CD4-positive, alpha-beta memory T cell (primary cell): ENCODE data around the gene USP27X. TPM values are rescaled to one million over a fixed set of nuclear protein-coding genes. Genes with fewer than 3 reads are reported as not detected.

ENCODE experiments used
- CTCF ChIA-PET: fragments of 350-600 bp; sonication (Branson Sonifier 250); formaldehyde crosslinking; loops from one replicate; lab custom pipeline; 2021; ENCODE audit warnings: inconsistent platforms; ENCODE audit not compliant: partially characterized antibody; lab: Charles Lee
- POLR2A ChIA-PET: fragments of 350-600 bp; sonication (Branson Sonifier 250); formaldehyde crosslinking; loops from one replicate; lab custom pipeline; 2021; ENCODE audit not compliant: partially characterized antibody; lab: Charles Lee
- DNase-seq, 5 donors: peaks; one replicate each; pipeline versions ENCODE4 v3.0.0 to v3.0.0-alpha.2; 2020 to 2022; ENCODE audit warnings: mixed read lengths in 1 of 5
- H3K27ac ChIP-seq: one replicate; pipeline ENCODE4 v1.7.0; 2013; ENCODE audit warnings: low read depth, low read length
- H3K27me3 ChIP-seq: 2 replicates; pipeline ENCODE4 v1.7.0; 2013; ENCODE audit warnings: mild to moderate bottlenecking, low read length, moderate library complexity; ENCODE audit not compliant: insufficient read depth
- H3K36me3 ChIP-seq: 2 replicates; pipeline ENCODE4 v1.7.0; 2013; ENCODE audit warnings: mild to moderate bottlenecking, low read length, moderate library complexity; ENCODE audit not compliant: insufficient read depth
- H3K4me1 ChIP-seq: 2 replicates; pipeline ENCODE4 v1.7.0; 2013; ENCODE audit warnings: mild to moderate bottlenecking, low read length, moderate library complexity; ENCODE audit not compliant: insufficient read depth
- H3K4me3 ChIP-seq, 2 donors: one replicate each; pipeline ENCODE4 v1.7.0; 2013; ENCODE audit warnings: low read length in 2 of 2, mild to moderate bottlenecking in 1 of 2
- H3K9me3 ChIP-seq, 2 donors: one replicate each; pipeline ENCODE4 v1.7.0; 2013; ENCODE audit warnings: low read length in 2 of 2, control low read depth in 1 of 2; ENCODE audit not compliant: control insufficient read depth in 1 of 2
- H3K27ac Mint-ChIP-seq, 7 donors: one replicate each; pipeline ENCODE4 v1.8.0; 2020 to 2021; ENCODE audit warnings: mixed read lengths in 7 of 7, mild to moderate bottlenecking in 6 of 7, inconsistent platforms in 3 of 7, moderate library complexity in 3 of 7
- H3K27me3 Mint-ChIP-seq, 2 donors: one replicate each; pipeline ENCODE4 v1.8.0; 2020 to 2021; ENCODE audit warnings: mixed read lengths in 2 of 2
- H3K36me3 Mint-ChIP-seq, 2 donors: one replicate each; pipeline ENCODE4 v1.8.0; 2020 to 2021; ENCODE audit warnings: mixed read lengths in 2 of 2, inconsistent platforms in 1 of 2, mild to moderate bottlenecking in 1 of 2
- H3K4me1 Mint-ChIP-seq, 4 donors: one replicate each; pipeline ENCODE4 v1.8.0; 2020 to 2021; ENCODE audit warnings: mixed read lengths in 4 of 4, mild to moderate bottlenecking in 1 of 4
- H3K4me3 Mint-ChIP-seq, 8 donors: one replicate each; pipeline ENCODE4 v1.8.0; 2020 to 2021; ENCODE audit warnings: mixed read lengths in 8 of 8, mild to moderate bottlenecking in 7 of 8, moderate library complexity in 6 of 8, inconsistent platforms in 3 of 8
- H3K9me3 Mint-ChIP-seq, 8 donors: one replicate each; pipeline ENCODE4 v1.8.0; 2020 to 2021; ENCODE audit warnings: mixed read lengths in 8 of 8, mild to moderate bottlenecking in 5 of 8, inconsistent platforms in 3 of 8, moderate library complexity in 1 of 8
- intact Hi-C: fragments of 100-400 bp; cut with micrococcal nuclease; formaldehyde crosslinking; loops from one replicate; pipeline ENCODE4 v1.15.1; 2023
- polyA plus RNA-seq, 2 donors: library from polyadenylated mRNA; unstranded; fragments of 300-500 nt; fragmentation: Illumina TruSeq; gene quantifications; one replicate each; pipeline ENCODE4 v1.2.3, GENCODE V29; 2021
- total RNA-seq, 2 experiments: library from RNA; stranded (reverse); gene quantifications; one replicate each; pipeline ENCODE4 v1.2.3, GENCODE V29; 2021

USP27X gene
- total and polyA plus RNA-seq, 4 experiments from 2014 or later = 0.07 to 7.5 (median 4.4) TPM

GRCh38 chrX:49868739-49869138 lies 10.5 kb upstream of the USP27X start:
- POLR2A ChIA-PET = no interaction called here
- Histone ChIP-seq H3K4me3 (no peak overlapping the region), H3K36me3 (no peaks in the 10 kb centered on the region), H3K27ac (no peak overlapping the region), H3K4me1 (no peaks in the 10 kb centered on the region), H3K9me3 (no peaks in the 10 kb centered on the region), H3K27me3 (no peaks in the 10 kb centered on the region)
- intact Hi-C loops = no loop called here
- H3K36me3 Mint-ChIP-seq = no peaks in the 10 kb centered on the region
- DNase-seq = no peak
- H3K27me3 Mint-ChIP-seq = peaks cover 2 to 9% of the 10 kb centered on the region in 2 donors
- H3K27ac Mint-ChIP-seq = no peak overlapping the region
- no peaks in the 10 kb centered on the region for H3K4me1 Mint-ChIP-seq
- no peak overlapping the region for H3K4me3 Mint-ChIP-seq
- CTCF ChIA-PET = no interaction called here
- no peaks in the 10 kb centered on the region for H3K9me3 Mint-ChIP-seq

GRCh38 chrX:49876750-49877149 lies 2.5 kb upstream of the USP27X start:
- Mint-ChIP-seq H3K27me3 (peaks cover 0 to 2% of the 10 kb centered on the region in 2 donors), H3K36me3 (peaks cover 0 to 2% of the 10 kb centered on the region in 2 donors), H3K4me3 (peak overlapping the region in 3 of 8 donors; percentile 7 to 77 (median 40)), H3K4me1 (peaks cover 11 to 34% (median 20%) of the 10 kb centered on the region in 4 donors), H3K27ac (peak overlapping the region in 6 of 7 donors; percentile 61 to 88 (median 74)), H3K9me3 (no peaks in the 10 kb centered on the region)
- Histone ChIP-seq H3K4me3 (no peak overlapping the region), H3K36me3 (no peaks in the 10 kb centered on the region), H3K4me1 (peaks cover 17% of the 10 kb centered on the region), H3K27me3 (no peaks in the 10 kb centered on the region), H3K9me3 (no peaks in the 10 kb centered on the region), H3K27ac (no peak overlapping the region)
- DNase-seq = peak in 4 of 5 donors; percentile 19 to 37 (median 26)
- ChIA-PET CTCF (interaction anchor here (1.2 to 1.4 kb wide), 2 partner anchors 10 to 46 kb away, joined by 3 to 6 read pairs; partner anchors contain the start of gene CLCN5), POLR2A (no interaction called here)
- intact Hi-C loops = loop anchor here (5.0 to 10.0 kb wide), 2 partner anchors 114 to 682 kb away; no protein-coding TSS in a partner anchor

DNA sequence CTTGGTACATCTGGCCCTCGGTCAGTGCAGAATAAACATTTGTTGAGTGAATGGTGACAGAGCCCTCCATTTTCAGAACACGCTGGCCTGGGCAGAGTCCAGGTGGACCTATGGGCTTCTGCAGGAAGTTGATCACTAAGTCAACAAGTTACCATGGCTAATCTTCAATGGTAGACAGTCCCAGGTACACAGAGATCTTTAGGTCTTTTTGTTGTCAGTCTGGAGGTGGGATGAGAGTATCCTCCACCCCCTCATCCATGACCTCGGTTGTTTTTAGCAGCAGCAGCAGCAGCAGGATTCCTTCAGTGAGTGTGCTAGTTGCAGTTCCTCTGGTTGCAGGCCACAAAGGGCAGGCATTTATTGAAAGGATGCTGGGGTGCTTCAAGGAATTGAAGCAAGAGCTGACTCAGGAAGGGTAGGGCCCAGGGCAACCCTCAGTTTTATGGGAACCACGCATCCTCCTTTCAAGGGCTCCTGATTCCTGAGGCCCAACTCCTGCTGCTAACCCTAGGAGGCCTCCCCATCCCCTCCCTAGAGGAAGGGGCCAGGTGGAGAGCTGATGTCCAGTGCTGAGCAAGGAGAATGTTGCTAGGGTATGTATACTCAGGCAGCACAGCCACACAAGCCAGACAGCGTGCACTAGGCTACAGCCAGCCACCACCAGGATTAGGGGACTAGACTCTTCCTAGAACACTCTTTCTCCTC lies 1.7 kb upstream of the USP27X start:
- Mint-ChIP-seq H3K4me3 (peak overlapping the region in 1 of 8 donors; percentile 21), H3K27me3 (peaks cover 0 to 2% of the 10 kb centered on the region in 2 donors), H3K4me1 (peaks cover 11 to 41% (median 23%) of the 10 kb centered on the region in 4 donors), H3K9me3 (no peaks in the 10 kb centered on the region), H3K36me3 (peaks cover 0 to 2% of the 10 kb centered on the region in 2 donors), H3K27ac (peak overlapping the region in 6 of 7 donors; percentile 29 to 88 (median 66))
- intact Hi-C loops = loop anchor here (2.0 to 10.0 kb wide), 3 partner anchors 115 to 683 kb away; no protein-coding TSS in a partner anchor
- Histone ChIP-seq H3K4me3 (no peak overlapping the region), H3K27me3 (no peaks in the 10 kb centered on the region), H3K4me1 (peaks cover 17% of the 10 kb centered on the region), H3K36me3 (no peaks in the 10 kb centered on the region), H3K9me3 (no peaks in the 10 kb centered on the region), H3K27ac (no peak overlapping the region)
- no peak for DNase-seq
- CTCF ChIA-PET = interaction anchor here (1.1 to 4.0 kb wide), 4 partner anchors 10 to 45 kb away, joined by 3 to 28 read pairs (median 4); partner anchors contain the start of gene CLCN5
- POLR2A ChIA-PET = interaction anchor here (1.2 to 2.2 kb wide), 2 partner anchors 45 to 604 kb away, joined by 4 to 9 read pairs; partner anchors contain the start of gene CLCN5

DNA sequence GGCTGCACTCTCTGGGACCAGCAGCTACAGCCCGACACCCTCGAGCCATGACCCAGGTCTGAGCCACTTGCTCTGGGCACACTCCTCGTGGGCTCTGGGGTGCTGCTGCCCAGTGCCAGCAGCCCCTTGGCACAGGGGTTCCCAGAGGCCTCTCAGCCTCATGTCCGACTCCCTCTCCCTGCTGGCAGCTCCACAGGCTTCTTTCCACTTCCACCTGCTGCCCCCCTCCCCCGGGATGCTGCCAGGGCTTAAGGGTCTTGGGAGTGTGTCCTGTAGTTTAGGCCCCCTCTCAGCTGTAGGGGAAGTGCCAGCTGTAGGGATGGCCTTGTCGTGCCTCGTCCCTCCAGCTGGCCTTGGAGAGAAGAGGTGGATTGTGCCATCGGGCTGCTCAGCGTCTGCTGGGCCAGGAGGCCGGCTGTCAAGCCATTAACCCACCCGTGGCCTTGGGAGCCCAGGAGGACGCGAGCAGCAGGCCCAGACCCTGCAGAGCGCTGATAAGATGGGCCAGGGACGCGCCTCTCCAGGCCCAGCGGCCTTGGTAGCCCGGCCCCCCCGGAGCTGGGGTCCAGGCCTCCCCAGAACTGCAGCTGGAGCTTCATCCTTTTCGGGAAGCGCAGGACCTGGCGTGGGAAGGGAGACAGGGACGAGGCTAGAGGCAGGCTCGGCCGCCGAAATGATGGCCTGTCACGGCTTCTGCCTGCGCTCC lies 1.0 kb upstream of the USP27X start:
- Histone ChIP-seq H3K36me3 (no peaks in the 10 kb centered on the region), H3K4me1 (peaks cover 17% of the 10 kb centered on the region), H3K27ac (peak overlapping the region; percentile 60), H3K9me3 (no peaks in the 10 kb centered on the region), H3K27me3 (no peaks in the 10 kb centered on the region), H3K4me3 (peak overlapping the region in 1 of 2 donors; percentile 55)
- Mint-ChIP-seq H3K9me3 (no peaks in the 10 kb centered on the region), H3K27me3 (peaks cover 0 to 2% of the 10 kb centered on the region in 2 donors), H3K36me3 (peaks cover 0 to 2% of the 10 kb centered on the region in 2 donors), H3K27ac (peak overlapping the region in 3 of 7 donors; percentile 74 to 91 (median 90)), H3K4me1 (peaks cover 12 to 44% (median 23%) of the 10 kb centered on the region in 4 donors), H3K4me3 (peak overlapping the region in 4 of 8 donors; percentile 74 to 86 (median 78))
- ChIA-PET POLR2A (interaction anchor here (1.0 to 2.2 kb wide), 3 partner anchors 44 to 715 kb away, joined by 4 to 9 read pairs (median 4); partner anchors contain the start of gene CLCN5), CTCF (interaction anchor here (0.6 to 4.0 kb wide), 6 partner anchors 10 to 177 kb away, joined by 3 to 28 read pairs (median 3); partner anchors contain the start of gene CLCN5)
- intact Hi-C loops = loop anchor here (2.0 to 10.0 kb wide), 3 partner anchors 116 to 683 kb away; no protein-coding TSS in a partner anchor
- DNase-seq = no peak

DNA sequence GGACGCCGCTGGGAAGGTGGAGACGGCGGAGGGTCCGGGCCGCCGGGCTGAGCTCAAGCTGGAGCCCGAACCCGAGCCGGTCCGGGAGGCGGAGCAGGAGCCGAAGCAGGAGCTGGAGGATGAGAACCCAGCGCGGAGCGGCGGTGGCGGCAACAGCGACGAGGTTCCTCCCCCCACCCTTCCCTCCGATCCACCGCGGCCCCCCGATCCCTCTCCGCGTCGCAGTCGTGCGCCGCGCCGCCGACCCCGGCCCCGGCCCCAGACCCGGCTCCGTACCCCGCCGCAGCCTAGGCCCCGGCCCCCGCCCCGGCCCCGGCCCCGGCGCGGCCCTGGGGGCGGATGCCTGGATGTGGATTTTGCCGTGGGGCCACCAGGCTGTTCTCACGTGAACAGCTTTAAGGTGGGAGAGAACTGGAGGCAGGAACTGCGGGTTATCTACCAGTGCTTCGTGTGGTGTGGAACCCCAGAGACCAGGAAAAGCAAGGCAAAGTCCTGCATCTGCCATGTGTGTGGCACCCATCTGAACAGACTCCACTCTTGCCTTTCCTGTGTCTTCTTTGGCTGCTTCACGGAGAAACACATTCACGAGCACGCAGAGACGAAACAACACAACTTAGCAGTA lies 483 bp downstream of the USP27X start:
- no peaks in the 10 kb centered on the region for H3K9me3 ChIP-seq
- H3K27ac Mint-ChIP-seq = peak overlapping the region; percentile 30 to 88 (median 82)
- H3K9me3 Mint-ChIP-seq = peaks cover 0 to 2% (median 0%) of the 10 kb centered on the region in 8 donors
- ChIA-PET CTCF (interaction anchor here (4.0 kb wide), 1 partner anchor 41 kb away, joined by 28 read pairs; the partner anchor contains the start of gene CLCN5), POLR2A (interaction anchor here (0.6 to 2.2 kb wide), 2 partner anchors 43 to 572 kb away, joined by 3 to 9 read pairs; partner anchors contain the start of gene CLCN5)
- intact Hi-C loops = loop anchor here (1.0 to 10.0 kb wide), 5 partner anchors 43 to 685 kb away; partner anchors contain the start of genes CCNB3 and CLCN5
- peak overlapping the region in 1 of 2 donors; percentile 55 for H3K4me3 ChIP-seq
- peaks cover 17% of the 10 kb centered on the region for H3K4me1 ChIP-seq
- H3K4me3 Mint-ChIP-seq = peak overlapping the region; percentile 78 to 88 (median 84)
- peaks cover 0 to 2% of the 10 kb centered on the region in 2 donors for H3K27me3 Mint-ChIP-seq
- H3K4me1 Mint-ChIP-seq = peaks cover 16 to 51% (median 27%) of the 10 kb centered on the region in 4 donors
- peak overlapping the region; percentile 60 for H3K27ac ChIP-seq
- peaks cover 0 to 6% of the 10 kb centered on the region in 2 donors for H3K36me3 Mint-ChIP-seq
- no peaks in the 10 kb centered on the region for H3K27me3 ChIP-seq
- H3K36me3 ChIP-seq = no peaks in the 10 kb centered on the region
- DNase-seq = no peak

GRCh38 chrX:49880668-49881067 lies 1.4 kb downstream of the USP27X start:
- peaks cover 0 to 6% of the 10 kb centered on the region in 2 donors for H3K36me3 Mint-ChIP-seq
- H3K4me3 ChIP-seq = no peak overlapping the region
- H3K27me3 Mint-ChIP-seq = no peaks in the 10 kb centered on the region
- H3K4me1 ChIP-seq = peaks cover 17% of the 10 kb centered on the region
- peak overlapping the region in 6 of 8 donors; percentile 30 to 84 (median 60) for H3K4me3 Mint-ChIP-seq
- no peaks in the 10 kb centered on the region for H3K27me3 ChIP-seq
- ChIA-PET POLR2A (no interaction called here), CTCF (interaction anchor here (4.0 kb wide), 1 partner anchor 40 kb away, joined by 28 read pairs; the partner anchor contains the start of gene CLCN5)
- peaks cover 16 to 51% (median 27%) of the 10 kb centered on the region in 4 donors for H3K4me1 Mint-ChIP-seq
- intact Hi-C loops = no loop called here
- no peak overlapping the region for H3K27ac ChIP-seq
- peak overlapping the region in 1 of 7 donors; percentile 56 for H3K27ac Mint-ChIP-seq
- H3K9me3 Mint-ChIP-seq = peaks cover 0 to 2% (median 0%) of the 10 kb centered on the region in 8 donors
- no peaks in the 10 kb centered on the region for H3K36me3 ChIP-seq
- H3K9me3 ChIP-seq = no peaks in the 10 kb centered on the region
- DNase-seq = no peak
